HEK293T (cell line): Measurements from ENCODE around the gene NEK3.
"Not testable (repeated sequence)": the region's sequence is repeated elsewhere in the genome, so short reads cannot be mapped to it uniquely, and the experiment has no call there.

Experiments
- FOXK2 ChIP-seq: fragments of 450-650 bp; IDR thresholded peaks from 2 replicates; pipeline ENCODE4 v1.6.1; 2016; ENCODE audit warnings: mild to moderate bottlenecking
- HDGF ChIP-seq: fragments of 450-650 bp; IDR thresholded peaks from 2 replicates; pipeline ENCODE4 v1.6.1; 2017; ENCODE audit warnings: antibody characterized with exemption, borderline replicate concordance
- NFRKB ChIP-seq: fragments of 450-650 bp; IDR thresholded peaks from 2 replicates; pipeline ENCODE4 v1.6.1; 2016; ENCODE audit warnings: mild to moderate bottlenecking, moderate library complexity
- PKNOX1 ChIP-seq: fragments of 450-650 bp; IDR thresholded peaks from 2 replicates; pipeline ENCODE4 v1.6.1; 2016
- SP1 ChIP-seq: fragments of 450-650 bp; IDR thresholded peaks from 2 replicates; pipeline ENCODE4 v1.6.1; 2017

GRCh38 chr13:52208384-52208783 lies 49.0 kb upstream of the NEK3 start:
- not testable (repeated sequence) for TF ChIP-seq PKNOX1, NFRKB, SP1, HDGF, FOXK2
